UCSD-AML1 (cell line): ENCODE data around the gene TCF7L1.

Experiments
- DNase-seq: peaks from one replicate; lab custom pipeline; 2025; ENCODE audit not compliant: unreplicated experiment; lab: John Stamatoyannopoulos, UW

The TCF7L1 gene

DNA sequence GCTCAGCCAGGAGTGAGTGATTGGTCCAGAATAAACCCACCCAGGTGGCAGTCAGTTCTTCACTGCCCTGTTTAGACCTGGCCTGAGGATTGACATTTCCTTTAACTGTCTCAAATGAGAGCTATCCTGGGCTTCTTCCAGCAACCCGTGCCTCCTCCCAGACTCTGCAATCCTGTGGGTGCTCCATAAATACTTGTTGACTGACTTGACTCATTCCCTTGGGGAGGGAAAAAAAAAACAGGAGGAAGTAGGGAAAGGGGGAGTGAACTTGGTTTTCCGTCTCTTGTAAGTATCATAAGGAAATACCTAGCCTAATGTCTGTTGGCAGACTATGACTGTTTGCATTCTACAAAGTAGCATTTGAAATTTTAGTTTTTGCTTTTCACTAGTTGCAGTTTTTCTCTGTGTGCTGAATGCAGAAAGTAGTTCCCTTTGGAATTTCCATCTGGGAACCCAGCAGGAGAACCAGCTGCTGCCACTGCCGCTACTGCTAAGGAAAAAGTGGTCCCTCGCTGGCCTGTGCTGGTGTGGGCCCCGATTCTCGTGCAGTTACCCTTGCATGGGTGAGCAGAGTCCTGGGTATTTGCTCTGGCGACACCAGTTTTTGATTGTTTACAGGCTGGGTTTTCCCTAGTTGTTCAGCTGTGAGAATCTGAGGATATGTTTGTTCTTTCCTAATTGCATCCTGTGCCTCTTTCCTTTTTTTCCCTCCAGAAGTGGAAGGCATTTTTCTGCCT lies 115.7 kb downstream of the TCF7L1 start:
- no peak for DNase-seq

DNA sequence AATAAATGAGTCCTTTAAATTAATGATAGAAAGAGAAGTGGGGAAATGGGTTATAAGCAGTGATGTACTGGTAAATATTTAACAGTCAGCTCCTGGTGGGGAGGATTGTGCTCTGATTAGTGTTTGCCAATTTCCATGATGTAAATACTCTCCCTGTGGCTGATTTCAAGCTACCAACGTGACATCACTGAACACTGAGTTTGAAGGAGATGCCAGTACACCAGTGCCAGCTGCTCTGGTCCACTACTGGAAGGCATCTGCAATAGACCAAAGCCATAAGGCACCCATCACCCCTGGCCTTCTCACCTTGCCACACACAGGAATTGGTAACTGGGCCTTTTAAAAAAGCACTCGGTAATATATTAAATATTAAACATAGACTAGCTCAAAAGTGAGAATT lies 116.9 kb downstream of the TCF7L1 start:
- no peak for DNase-seq

DNA sequence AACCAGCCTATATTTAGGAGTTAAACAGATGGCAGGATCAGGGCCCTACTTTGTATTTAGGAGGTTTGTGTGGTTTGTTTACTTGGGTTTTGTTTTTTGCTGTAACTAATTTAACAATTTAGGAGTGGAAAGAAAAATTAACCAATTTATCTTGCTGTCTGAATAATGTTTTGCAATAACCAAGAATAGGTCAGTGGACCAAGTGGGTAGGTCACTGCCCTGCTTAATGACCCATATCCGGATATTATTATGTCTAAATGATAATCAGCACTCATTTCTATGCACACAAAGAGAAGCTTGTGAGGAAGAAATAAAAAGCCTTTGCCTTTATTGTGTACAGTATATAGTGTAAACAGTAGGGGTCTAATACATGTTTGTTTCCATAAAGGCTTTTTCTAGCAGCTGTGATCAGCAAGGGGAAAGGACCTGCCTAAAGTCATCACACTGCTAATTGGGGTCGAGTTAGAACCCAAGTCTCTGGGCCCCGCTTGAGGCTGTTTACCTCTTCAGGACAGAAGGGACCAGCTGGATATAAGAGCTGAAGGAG lies 118.0 kb downstream of the TCF7L1 start:
- no peak for DNase-seq

DNA sequence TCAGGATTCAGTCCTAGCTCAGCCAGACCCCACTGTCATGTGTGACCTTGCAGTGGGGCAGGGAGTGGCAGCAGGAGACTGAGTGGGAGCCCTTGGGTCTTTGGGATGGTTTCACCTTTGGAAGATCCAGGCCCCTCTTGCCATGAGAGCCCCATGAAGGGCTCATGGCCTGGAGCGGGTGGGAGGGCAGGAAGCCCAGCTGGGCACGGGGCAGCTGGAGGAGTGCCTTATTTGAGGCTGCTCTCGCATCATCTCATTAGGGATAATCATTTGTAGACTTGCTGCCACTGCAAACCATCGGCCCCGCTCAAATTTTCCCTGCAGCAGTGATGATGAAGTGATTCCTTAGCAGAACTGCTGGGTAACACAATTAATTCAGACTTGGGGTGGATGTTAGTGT lies 120.7 kb downstream of the TCF7L1 start:
- no peak for DNase-seq

DNA sequence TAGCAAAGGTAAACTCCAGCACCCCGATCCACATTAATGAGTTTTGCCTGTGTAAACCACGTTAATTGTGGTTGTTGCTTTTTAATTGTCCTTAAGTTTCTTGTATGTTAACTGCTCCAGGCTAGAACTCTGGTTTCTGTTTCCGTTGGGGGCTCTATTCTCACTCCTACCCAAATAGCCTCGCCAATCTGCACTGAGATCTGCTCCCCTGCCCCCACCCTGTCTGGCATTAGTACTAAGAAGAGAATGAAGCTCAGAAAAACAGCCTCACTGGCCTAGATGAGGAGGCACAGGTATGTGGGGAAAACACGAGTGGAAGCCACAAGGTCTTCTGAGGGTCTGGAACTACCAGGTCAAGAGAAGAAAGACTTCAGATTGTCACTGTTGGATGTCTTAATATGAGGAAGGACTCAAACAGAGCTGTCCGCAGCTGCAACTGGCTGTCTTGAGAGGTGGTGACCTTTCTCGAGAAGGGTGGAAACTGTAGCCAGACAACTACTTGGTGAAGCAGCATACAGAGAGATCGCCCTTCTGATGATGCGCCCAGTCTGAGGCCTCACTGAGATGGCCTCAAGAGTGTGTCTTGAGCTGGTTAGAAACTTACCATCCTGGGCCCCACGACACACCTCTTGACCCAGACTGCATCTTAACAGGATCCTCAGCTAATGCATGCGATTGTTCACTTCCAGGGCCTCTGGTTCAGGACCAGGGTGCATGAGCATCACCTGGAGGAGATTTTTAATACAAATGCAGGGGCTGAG lies 121.5 kb downstream of the TCF7L1 start:
- no peak for DNase-seq

DNA sequence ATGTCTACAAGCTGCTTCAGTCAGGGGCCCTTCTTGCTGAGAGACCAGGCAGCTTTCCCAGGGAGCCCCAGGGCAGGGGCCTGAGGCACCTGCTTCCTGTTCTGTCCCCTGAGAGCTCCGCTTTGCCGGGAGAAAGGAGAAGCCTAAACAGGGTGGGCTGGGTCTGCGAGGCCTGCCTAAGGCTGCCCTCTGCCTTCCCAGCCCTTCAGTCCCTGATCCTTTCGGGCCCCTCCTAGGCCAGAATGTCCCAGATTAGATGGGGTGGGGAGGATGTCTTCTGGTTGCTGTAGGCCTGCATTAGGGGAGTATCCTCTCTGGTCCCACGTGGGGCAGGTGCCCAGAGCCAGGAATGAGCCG lies 122.2 kb downstream of the TCF7L1 start:
- no peak for DNase-seq

DNA sequence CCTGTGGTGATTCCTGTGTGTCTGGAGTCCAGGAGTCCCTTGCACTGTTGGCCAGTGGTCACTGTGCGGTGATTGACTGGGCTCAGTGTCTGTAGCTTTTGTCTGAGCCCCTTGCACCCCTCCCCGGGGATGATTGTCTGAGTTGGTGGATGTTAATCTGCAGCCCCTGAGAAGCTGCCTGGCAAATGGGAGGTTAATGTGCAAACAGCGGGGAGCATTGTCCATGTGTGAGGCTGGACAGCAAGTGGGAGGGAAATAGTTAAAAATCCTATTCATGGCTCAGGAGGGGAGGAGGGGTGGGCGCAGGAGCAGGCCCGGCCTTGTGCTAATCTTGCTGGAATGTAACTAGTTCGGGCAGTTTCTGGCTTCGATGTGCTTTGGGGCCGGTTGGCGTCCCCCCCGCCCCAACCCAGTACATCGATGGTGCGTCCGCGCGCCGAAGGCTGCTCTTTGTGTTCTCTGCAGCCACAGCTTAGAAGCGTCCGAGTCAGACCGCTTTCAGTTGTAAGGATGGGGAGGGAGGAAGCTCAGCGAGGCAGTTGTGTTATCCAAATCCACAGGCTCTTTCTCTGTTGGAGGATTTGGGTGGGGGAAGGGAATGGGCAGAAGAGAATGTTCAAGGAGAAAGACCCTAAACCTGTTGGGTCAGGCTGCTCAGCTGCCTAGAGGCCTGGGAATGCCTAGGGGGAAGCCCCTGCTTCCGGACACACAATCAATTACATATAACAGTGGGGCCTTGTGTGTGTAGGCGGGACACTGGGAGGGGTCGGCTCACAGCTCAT lies 122.8 kb downstream of the TCF7L1 start:
- DNase-seq: no peak

DNA sequence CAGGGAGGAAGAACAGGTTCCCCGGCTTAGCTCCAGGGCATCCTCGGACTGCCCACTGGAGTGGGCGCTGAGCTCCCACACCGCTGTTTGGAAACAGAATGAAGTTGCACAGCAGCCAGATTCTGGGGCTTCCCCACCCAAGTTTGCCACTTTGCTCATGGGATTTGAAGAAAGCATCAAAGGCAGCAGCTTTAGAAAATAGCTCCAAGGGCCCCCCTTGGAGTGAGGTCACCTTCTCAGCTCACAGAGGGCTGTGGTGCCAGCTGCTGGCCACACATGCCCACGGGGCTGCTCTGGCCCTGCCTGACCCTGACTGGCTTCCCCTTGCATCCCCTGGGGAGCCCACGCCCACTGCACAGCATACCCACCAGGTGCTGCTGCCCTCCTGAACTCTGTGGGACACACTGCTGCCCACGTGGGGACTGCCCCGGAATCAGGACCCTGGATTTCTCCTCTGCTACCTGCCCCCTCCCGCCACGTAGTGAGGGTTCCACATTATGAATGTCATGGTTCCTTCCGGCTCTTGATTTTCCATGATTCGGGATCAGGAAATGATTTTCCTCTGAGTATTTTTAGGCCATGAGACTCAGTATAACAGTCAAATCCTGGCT lies 124.3 kb downstream of the TCF7L1 start:
- no peak for DNase-seq

DNA sequence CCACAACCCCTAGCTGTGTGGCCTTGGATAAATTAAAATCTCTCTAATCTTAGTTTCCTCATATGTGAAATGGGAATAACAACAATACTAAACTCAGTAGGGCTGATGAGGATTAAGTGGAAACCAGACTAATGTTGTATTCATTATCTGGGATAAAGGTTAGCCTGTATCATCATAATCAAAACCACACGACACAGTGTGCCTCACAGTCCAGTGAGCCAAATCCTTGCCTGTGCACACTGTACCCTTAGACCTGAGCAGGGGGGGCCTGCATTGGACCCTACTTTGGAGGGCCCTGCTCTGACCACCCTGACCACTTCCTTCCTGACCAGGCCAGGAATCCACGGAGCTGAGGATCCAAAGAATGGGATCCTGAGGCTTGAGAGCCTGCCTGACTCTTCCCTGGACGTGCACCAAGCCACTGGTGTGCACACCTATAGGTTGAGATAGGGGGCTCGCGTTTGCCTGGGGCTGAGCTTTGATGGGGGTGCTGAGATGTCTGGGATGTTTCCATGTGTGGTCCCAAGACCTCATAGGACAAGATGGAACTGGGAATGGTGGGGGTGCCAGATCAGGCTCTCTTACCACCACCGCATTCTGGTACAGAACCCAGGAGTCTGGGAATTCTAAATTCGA lies 124.9 kb downstream of the TCF7L1 start:
- no peak for DNase-seq

DNA sequence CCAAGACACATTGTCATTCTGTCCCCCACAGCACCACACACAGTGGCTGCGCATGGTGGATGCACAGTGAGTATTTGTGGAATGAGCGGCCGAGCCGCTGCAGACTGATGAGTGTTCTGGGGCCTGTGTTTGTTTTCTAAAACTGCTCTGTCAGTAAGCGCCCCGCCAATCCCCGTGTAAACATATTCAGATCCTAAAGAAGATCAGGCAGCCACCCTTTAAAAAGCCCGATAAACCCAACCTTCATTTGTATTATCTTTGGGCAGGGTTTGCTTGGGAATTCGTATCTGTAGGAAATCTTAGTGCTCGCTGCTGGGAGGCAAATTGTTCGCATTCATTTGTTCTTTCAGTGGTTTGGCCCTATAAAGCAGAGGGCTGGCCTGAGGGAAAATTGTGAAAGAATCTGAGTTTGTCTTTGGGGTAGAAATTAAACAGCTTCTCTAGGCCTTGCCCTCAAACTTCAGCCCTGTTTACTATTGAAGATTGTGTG lies 126.0 kb downstream of the TCF7L1 start:
- DNase-seq: no peak

DNA sequence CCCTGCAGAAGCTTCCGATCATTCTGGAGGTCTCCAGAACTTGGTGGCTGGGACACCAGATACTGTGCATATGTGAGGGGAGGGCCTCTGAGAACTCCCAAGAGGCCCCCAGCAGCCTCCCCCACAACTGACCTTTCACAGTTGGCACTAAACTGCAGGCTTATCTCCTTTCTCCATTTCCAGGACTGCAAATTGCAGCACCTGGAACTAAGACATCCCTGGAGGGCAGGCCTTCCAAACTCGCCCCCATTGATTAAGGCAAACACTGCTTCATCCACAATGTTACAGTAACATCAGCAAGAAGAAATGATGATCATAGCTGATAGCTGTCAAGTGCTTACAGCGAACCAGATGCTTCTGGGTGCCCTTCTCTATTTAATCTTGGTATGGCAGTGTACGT lies 126.7 kb downstream of the TCF7L1 start:
- no peak for DNase-seq

DNA sequence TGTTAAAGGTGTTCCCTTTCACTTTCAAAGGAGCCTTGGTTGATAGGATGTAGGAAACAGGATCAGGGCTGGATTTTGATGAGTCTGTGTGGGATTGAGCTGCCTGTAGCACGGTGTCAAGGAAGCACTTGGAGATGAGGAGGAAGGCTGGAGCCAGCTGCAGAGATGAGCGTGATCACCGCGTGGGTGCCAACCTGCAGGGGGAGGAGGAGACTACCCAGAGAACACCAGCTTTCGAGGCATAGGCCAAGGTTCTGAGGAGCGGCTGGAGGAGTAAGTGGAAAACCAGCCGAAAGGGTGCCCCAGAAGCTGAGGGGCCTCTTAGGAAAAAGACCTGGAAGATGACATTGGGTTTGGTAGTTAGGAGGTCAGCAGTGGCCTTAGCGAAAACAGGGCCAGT lies 130.4 kb downstream of the TCF7L1 start:
- DNase-seq: no peak

DNA sequence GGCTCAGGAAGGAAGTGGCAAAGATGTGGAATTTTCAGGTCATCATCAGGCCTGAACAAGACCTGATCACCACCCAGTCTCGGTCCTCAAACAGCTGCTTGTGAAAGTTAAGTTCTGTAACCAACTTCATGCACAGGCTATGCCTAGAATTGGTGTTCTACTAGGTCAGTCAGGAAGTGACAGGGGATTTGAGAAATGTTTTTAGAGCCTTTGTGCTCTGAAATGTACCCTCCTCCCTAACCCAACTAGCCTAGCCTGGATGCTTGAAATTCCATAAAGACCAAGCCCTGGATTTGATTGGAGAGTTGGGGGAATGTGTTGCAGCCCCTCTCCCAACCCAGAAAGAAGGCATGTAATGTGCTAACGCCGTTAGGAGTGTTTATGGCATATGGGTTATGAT lies 131.3 kb downstream of the TCF7L1 start:
- no peak for DNase-seq

DNA sequence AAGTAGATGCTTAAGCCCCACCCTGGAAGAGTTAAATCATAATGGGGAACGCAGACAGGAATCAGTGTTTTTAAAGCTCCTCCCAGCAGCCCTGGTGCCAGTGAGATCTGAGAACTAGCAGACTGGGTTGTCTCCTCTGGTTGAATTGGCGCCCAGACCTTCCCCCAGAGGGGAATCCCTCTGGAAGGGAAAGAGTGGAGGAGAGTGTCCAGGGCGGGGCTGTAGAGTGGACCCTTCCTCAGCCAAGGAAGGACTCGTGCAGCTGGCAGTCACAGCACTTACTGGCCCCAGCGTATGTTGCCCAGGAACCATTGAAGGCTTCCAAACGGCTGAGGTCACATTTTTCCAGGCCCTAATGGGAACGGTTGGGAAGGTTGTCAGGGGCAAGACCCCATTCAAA lies 132.1 kb downstream of the TCF7L1 start:
- DNase-seq: no peak

DNA sequence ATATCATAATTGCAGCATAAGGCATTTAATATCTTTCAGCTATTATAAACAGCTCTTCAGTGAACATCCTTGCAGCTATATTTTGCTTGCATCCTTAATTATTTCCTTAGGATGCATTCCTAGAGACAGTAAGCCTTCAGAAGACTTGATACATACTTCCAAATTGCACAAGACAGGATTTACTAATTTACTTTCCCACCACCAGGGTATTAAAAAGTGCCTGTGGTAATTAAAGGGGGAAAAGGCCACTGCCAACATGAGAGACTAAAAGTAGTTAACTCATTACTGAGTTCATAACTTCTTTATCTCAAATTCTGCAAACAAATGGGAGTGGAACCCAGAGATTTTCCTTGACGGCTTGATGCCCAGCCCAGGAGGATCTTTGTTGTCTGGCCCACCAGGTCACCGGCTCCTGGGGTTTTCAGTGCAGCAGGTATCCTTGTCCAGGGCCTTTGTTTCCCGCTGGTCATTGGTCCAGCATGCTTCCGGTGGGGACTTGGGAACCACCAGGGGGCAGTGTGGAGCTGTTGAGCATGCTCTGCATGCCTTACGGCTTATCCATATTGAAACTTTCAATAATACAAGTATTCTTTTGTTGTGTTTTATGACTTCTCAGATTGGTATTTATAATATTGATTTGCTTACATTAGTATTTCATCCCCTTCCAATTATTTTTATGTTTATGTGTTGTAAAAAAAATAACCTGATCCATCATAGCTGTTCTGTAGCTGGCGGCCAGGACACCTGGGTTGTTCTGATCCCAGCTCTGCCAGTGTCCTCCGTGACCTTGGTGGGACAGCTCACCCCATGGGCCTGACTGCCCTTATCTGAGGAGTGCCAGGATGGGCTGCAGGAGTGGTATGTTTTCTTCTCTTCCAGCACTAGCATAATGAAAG lies 133.2 kb downstream of the TCF7L1 start:
- peak; percentile 50 for DNase-seq

DNA sequence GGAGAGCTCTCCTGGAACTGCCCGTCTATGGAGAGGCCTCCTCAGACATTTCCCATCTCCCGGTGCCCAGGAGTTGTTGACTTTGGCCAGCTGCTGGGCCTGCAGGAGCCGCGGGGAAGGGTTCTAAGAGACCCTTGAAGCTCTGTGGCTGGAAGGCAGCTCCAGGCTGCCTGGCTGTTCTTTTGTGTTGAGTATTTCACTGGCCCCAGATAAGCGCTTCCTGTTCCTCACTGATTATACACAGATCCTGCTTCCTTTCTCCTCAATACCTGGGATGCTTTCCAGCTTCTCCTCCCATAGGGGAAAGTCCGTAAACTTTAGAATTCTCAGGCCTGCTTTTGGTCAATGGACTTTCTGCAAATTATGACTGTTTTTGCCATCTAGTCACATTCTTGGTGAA lies 136.8 kb downstream of the TCF7L1 start:
- DNase-seq: no peak

DNA sequence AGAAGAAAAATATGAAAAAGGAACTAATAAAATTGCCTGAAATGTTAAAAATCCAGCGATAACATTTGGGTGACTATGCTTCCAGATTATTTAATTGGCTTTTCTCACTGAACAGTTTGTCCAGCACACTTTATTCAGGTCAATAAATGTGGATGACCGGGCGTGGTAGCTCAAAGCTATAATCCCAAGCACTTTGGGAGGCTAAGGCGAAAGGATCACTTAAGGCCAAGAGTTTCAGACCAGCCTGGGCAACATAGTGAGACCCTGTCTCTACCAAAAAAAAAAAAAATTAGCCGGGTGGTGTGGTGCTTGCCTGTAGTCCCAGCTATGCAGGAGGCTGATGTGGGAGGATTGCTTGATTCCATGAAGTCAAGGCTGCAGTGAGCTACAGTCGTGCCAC lies 139.2 kb downstream of the TCF7L1 start:
- DNase-seq: no peak

DNA sequence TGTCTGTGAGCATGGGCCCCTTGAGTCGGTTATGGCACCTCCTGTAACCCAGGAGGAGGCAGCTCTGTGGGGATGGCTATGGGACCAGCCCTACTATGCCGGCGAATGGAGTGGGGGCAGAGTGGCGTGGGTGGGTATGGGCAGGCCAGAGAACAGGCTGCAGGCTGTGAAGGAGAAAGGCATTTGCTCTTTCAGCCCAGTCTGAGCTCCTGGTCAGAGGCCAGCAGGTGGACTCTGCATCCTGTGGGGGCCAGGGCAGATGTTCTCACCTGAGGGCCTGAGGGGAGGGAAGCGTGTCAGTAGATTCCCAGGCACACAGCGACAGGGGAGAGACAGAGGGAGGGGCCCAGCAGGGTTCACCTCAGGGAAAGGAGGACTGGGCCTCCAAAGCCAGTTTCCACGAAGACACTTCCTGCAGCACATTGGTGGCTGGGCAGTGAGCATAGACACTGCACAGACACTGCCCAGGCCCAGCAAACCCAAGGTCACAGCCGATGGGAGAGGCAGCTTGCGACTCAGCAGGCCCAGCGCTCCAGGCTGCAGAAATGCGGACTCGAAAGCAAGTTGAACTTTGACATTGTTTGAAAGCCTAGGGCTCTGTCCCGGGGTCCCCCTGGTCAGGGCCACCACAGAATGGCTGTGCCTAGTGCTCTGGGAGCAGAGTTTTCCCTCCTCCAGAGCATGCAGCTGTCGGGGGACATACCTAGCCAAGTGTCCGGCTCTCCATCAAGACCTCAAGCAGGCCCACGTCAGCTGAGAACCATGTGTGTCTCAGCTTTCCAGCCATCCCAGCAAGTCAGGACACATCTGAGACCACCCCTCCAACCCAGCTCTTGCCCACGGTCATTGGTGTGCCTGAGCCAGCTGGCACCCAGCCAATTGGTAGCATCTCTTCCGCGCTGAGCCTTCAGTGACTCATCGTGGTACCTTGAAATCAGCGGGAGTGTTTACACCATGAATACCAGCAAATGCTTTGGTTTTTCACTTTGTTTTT lies 140.8 kb downstream of the TCF7L1 start:
- no peak for DNase-seq
